CD4-positive, alpha-beta T cell treated with Interleukin-2 at 100 ng/mL for 4 hours (primary cell): ENCODE measurements around the gene RAD1.
"Not testable (repeated sequence)": the region's sequence is repeated elsewhere in the genome, so short reads cannot be mapped to it uniquely, and the experiment has no call there.

ENCODE experiments used
- DNase-seq: peaks from one replicate; pipeline ENCODE4 v3.0.0-alpha.2; 2020; ENCODE audit warnings: low spot score

The RAD1 gene, protein sequence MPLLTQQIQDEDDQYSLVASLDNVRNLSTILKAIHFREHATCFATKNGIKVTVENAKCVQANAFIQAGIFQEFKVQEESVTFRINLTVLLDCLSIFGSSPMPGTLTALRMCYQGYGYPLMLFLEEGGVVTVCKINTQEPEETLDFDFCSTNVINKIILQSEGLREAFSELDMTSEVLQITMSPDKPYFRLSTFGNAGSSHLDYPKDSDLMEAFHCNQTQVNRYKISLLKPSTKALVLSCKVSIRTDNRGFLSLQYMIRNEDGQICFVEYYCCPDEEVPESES

GRCh38 chr5:34915139-34915855, at the start of gene RAD1, which contains the start of gene BRIX1:
Gene RAD1 (minus strand): TSS chr5:34915504. CDS start chr5:34914892, 612 bp downstream.
Gene BRIX1 (plus strand): TSS chr5:34915711. CDS start chr5:34915739, 28 bp downstream.
- DNase-seq, result peak; percentile 95

GRCh38 chr5:34959323-34959722, 44.0 kb upstream of the RAD1 start:
- DNase-seq, result peak; percentile 17

DNA sequence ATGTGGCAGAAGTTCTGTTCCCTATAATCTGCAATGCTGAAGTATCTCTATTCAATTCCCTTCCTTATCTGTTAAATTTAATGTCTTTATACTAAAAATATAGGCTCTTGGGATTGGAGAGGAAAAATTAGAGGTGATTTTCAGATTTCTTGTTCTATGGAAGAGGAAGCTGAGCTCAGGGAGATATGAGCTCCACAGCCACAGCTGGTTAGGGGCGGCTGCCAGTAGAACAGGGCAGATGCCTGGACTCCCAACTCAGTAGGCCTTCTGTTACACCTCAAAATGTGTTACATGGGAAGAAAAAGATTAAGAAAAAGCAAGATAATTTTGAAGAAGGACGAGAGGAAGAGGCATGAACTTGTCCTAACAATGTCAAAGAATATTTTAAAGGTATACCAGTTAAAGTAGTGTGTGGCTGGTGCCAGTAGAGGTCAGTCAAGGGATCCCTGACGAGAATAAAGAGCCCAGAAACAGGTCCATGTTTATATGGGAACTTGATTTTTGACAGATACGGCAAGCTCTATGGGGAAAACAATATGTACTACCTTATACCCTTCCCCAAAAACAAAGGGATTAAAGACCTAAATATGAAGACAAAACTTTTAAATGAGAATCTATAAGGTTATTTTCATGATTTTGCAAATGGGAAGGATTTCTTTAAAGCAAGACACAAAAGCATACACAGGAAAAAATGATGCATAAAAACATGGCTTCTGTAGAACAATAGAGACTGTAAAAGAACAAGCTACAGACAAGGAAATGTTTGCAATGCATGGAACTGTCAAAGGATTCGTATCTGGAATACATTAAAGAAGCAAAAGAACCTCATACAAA, 42.8 kb upstream of the RAD1 start:
- DNase-seq, result peak; percentile 2

GRCh38 chr5:34957321-34957720, 42.0 kb upstream of the RAD1 start:
- no peak for DNase-seq

DNA sequence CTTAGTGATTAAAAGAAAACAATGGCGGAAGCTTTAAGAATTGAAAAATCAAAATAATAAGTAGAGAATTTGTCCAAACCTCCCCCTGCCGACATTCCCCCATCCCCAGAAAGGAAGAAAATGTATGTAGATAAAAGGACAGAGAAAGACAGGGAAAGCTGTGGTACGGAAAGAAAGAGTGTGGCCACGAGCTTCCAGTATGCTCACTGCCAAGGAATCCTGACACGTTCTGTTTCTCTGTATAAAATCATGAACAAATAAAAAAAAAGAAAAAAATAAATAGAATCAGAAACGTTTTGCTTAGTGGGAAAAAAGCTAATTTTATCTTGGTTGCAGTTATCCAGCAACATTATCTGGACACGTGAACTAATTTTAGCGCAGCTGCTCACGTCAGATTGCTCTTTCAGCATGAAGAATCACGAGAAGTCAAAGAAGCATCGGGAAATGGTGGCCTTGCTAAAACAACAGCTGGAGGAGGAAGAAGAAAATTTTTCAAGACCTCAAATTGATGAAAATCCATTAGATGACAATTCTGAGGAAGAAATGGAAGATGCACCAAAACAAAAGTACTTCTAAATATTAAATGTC, 29.2 kb upstream of the RAD1 start:
- DNase-seq, result no peak

DNA sequence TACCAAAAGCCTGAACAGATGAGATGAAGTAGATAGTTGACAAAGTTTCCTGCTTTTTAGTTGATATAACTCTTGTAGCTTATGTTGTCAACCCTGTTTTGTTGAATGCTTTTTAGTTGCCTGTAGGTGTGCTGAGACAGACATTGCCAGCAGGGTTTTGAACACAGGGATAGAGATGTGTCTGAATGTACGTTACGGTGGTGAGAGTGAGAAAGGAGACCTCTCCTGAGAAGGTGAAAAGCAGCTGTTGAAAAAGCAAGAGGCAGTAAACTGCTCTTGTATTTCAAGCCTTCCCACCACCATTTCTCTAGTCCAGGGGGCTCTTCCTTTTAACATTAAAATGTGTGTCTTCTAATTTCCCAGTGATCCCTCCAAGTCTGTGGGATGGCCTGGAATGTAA, 28.7 kb upstream of the RAD1 start:
- no peak for DNase-seq

- no peak for DNase-seq
Measured at GRCh38 chr5:34941936-34942335, 26.6 kb upstream of the RAD1 start.

GRCh38 chr5:34932947-34933346, 17.6 kb upstream of the RAD1 start:
- no peak for DNase-seq

DNA sequence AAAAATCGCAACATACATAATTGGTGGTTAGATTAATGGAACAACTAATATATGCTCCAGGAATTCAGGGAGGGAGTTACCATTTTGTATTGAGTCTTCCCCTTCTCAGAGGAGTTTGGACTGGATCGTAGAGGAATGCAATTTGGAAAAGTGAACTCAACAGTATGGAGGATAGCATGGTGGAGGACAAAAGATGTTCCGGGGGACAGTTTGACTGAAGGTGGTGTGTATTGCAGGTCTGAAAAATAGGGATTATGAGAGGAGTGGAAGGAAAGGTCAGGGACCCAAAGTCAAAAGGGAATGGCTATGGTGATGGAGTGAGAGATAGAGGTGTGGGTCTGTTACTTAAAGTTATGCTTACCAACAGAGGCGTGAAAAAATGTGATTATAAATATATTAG, 15.6 kb upstream of the RAD1 start:
- no peak for DNase-seq

DNA sequence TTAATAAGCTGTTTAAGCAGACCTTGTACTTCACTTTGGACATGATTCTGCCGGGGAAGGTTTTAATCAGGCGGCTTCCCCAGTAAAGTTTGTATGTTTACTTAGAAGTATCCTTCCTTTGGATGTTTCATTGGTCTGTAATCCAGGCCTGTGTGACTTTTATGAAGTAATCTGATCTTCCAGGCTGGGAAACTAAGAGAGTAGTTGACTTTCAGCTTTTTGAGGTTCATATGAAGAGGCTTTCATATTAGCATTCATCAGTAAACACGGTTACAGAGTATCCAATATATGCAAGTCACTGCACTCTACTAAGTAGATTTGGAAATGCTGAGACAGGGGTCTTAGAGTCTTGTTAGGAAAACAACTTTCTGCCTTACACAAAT, 15.1 kb upstream of the RAD1 start:
- DNase-seq, result no peak

- peak; percentile 82 for DNase-seq
Measured at GRCh38 chr5:34929720-34930461, 14.6 kb upstream of the RAD1 start.

GRCh38 chr5:34929134-34929719, 13.9 kb upstream of the RAD1 start, which contains the start of gene DNAJC21:
Gene DNAJC21 (plus strand): TSS chr5:34929559. CDS start chr5:34929820, 261 bp downstream.
- peak; percentile 97 for DNase-seq

DNA sequence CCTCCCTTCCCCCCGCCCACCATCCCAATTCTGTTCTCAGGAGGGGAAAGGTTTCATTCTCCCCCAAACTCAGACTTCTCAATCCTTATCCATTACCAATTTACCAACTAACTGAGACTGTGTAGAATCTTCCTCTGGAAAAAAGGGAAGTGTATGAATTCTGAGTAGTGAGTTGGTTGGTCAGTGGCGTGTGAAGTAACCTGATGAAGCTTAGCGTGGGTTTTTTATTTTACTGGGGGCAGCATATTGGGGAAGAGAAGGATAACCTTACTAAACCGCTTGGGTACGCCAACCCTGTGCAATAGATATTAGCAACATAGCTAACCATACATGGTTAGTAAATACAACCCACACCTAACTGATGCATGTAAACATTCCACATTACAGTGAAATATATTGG, 13.0 kb upstream of the RAD1 start:
- DNase-seq, result no peak

DNA sequence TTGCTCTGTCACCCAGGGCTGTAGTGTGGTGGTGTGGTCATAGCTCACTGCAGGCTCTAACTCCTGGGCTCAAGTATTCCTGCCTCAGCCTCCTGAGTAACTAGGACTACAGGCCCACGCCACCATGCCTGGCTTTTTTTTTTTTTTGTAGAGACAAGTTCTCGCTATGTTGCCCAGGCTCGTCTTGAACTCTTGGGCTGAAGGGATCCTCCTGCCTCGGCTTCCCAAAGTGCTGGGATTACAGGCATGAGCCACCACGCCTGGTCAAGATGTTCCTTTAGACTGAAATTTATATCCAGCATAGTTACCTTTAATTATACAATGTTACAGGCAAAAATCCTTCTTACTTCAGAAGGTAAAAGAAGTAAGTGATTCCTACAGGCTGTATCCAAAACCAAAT, 12.5 kb upstream of the RAD1 start:
- no peak for DNase-seq

DNA sequence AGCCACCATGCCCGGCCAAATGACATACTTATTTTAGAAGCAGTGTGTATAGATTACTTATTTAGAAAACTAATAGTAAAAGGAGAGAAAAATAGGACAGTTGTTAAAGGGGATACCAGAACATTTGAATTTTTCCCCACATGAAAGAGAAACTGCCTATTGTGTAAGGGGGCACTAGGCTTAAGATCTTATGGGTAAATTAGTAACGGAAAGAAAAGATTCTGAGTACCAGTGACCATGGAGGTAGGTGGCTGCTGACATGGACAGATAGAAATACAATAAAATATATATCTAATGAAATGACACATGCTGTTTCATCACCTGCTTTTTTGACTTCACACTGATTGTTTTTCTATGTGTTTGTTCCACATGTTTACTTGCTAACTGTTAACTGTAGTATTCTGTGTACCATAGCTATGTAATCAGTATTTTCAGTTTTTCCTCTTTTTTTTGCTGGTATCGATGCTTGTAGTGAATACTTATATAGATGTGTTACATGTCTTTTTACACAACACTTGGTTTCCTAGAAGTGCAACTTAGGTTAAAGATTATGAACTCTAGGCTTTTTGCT, 11.1 kb upstream of the RAD1 start:
- DNase-seq, result no peak

DNA sequence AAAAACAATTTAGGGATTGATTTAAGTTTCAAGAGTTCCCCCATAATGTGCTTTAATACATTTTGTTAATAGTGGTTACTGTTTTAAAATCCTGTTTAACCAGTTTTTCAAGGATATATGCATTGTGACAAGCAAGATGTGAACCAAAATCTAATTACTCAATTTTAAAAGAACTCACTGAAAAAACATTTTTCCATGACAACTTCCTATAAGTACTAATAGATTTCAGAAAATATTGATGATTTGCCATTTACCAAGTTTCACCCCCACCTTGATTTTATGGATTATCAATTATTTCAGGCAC, 9.1 kb upstream of the RAD1 start:
- DNase-seq, result no peak

DNA sequence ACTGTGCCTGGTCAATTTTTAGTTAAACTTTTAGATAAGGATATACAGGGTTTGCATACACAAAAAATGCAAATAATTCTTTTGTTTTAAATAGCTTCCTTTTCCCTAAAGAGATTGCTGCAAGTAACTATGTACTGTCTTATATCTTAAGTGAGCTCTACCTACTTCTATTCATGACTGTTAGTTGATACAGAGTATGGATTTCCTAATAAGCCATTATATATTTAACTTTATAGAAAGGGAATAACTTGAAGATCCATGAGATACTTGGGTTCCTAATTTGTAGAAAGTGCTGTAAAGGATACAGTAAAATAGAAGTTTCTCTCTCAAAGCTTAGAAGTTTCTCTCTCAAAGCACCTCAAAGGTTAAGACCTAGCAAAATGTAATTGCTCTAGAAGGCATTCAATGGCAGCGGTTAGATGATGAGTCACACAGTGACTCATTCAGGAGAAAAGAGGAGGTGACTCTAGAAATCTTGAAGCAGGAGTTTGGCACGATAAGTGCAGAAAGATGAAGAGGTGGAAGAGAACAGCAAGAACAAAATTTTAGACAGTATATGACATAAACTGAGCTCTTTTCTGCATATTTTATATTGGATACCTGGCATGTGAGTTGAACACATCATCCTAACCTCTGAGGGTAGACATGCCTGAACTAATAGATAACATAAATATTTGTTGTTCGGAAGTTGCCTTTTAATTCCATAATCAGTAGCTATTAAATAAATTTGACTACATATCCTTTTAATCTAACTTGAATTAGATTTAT, 8.6 kb upstream of the RAD1 start:
- peak; percentile 62 for DNase-seq

- DNase-seq, result not testable (repeated sequence)
Measured at GRCh38 chr5:34923256-34923655, 8.0 kb upstream of the RAD1 start.

GRCh38 chr5:34919077-34919476, 3.8 kb upstream of the RAD1 start:
- no peak for DNase-seq

GRCh38 chr5:34918025-34918424, 2.7 kb upstream of the RAD1 start:
- no peak for DNase-seq
